NOMO-1 treated with DMSO at 0.1 percent for 48 hours (cell line): Measurements from ENCODE around the gene AGPAT2.

Experiments used
- DNase-seq: peaks from one replicate; lab custom pipeline; 2025; ENCODE audit not compliant: unreplicated experiment; lab: John Stamatoyannopoulos, UW

AGPAT2 gene

DNA sequence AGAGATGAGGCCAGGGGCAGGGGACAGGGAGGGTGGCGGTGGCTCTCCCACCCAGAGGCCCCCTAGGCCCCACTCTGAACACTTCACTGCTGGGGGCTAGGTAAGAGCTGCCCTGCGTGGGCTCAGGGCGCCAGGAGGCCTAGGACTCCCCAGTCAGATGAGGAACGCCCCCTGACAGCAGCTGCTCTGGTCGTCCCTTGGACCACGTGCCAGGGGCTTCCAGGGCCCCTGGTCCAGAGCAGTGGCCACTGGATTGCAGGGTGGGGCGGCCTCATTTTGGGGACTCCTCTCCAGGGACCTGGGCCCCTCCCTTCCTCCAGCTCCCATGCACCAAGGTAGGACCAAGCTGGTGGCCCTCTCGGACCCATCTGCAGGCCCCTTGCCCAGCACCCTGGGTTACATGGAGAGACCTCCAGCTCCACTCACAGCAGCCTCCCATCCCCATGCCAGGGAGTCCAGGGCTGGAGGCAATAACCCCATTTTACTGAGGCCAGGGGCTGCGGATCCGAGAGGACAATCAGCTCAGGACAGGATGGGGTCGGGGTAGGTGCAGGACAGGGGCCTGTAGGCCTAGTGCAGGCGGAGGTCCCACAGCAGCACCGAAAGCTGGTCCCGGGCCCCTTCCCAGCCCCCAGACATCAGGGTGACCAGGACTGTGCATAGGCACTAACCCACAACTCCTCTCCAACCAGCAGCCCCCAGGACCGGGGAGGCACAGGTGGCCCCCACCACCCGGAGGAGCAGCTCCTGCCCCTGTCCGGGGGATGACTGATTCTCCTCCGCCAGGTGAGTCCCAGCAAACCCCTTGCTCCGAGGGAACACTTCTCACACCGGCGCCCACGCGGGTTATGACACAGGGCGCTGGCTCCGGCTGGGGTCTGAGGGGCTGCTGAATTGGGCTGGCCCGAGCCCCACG is 23.0 kb downstream of the AGPAT2 start:
- no peak for DNase-seq

DNA sequence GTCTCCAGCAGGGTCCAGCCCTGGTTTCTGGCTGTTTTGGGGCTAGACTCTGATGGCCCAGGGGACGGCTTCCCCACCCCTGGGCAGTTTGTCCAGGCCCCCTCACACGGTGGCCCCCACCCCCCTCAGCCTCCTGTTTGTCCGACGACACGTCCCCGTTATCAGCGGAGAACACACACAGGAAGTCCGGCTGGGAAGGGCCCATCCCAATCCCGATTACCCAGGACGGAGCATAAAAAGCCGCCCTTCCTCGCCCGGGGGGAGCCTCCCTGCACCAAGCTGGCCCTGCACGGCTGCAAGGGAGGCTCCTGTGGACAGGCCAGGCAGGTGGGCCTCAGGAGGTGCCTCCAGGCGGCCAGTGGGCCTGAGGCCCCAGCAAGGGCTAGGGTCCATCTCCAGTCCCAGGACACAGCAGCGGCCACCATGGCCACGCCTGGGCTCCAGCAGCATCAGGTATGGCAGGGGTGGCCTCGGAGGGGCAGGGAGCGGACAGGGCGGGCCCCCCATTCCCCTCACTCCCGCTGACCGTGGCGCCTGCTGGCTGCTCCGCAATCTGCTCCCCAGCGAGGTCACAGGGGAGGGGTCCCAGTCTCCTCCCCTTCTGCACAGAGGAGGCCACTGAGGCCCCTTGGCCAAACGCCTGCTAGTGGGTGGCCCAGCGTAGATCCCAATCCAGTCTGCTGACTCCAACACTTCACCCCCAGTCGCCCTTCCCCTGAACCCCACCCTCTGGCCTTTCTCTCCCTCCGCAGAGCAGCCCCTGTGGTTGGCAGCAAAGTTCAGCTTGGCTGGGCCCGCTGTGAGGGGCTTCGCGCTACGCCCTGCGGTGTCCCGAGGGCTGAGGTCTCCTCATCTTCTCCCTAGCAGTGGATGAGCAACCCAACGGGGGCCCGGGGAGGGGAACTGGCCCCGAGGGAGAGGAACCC is 24.3 kb downstream of the AGPAT2 start, which contains the start of gene EGFL7:
EGFL7 (plus strand) TSS at position 261 of the 926 bp plus-strand sequence. CDS start 5,367 bp downstream, outside the sequence.
- no peak for DNase-seq

- DNase-seq: no peak
Observed at GRCh38 chr9:136662326-136662655, 25.0 kb downstream of the AGPAT2 start.

GRCh38 chr9:136661641-136662325 is 25.5 kb downstream of the AGPAT2 start:
- no peak for DNase-seq

DNA sequence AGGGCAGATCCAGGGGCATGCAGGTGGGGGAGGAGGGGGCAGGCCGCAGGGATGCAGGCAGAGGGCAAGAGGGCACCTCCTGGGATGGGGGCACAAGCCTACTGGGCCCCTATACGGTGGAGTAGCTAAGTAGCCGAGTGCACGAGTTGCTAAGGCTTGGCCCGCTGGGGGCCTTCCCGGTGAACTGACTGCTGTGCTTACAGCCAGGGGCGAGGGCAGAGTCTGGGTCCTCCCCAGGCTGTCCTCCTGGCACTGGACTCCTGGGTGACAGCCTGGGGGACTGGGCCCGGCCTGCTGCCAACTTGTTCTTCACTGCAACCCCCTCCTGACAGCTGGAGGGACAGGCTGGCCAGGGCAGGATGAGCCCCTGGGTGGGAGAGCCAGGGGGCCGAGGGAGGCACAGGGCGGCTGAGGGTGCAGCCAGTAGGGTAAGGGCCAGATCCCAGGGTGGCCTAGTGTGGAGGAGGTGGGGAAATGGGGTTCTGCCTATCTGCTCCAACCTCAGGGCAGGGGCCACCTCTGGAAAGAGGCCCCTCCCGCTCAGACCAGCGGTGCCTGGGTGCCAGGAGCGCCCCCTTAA is 26.2 kb downstream of the AGPAT2 start:
- no peak for DNase-seq

DNA sequence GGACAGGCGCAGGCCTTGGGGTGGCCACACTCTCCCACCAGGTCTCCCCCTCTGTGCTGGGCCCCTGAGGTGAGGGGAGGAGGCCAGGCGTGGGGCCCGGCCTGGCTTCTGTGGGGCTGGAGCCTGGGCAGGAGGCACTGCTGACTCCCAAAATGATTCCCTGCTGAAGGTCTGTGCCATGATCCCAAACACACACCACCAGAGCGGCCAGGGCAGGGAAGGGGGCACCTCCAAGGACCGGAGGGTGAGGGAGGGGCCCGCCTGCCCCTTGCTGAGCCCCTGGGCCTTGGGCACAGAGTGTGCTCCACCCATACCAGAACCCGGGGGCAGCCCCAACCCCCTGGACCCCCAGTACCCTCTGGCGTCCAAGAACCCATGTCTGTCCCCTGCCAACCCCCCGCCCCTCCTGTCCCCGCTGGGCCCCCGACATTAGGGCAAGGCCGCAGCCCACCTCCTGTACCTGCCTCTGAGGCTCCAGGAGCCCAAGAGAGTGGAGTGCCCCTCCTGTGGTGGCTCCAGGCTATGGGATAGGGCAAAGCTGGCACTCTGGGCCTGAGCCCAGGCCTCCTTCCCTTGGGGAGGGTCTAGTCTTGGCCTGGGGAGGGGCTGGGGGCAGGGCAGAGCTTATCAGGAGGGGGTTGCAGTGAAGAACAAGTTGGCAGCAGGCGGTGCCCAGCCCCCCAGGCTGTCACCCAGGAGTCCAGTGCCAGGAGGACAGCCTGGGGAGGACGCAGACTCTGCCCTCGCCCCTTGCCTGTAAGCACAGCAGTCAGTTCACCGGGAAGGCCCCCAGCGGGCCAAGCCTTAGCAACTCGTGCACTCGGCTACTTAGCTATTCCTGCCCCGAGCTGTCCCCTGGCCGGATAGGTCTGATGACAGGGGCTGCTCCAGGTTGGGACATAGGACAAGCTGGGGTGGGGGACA is 27.1 kb downstream of the AGPAT2 start:
- DNase-seq: no peak

DNA sequence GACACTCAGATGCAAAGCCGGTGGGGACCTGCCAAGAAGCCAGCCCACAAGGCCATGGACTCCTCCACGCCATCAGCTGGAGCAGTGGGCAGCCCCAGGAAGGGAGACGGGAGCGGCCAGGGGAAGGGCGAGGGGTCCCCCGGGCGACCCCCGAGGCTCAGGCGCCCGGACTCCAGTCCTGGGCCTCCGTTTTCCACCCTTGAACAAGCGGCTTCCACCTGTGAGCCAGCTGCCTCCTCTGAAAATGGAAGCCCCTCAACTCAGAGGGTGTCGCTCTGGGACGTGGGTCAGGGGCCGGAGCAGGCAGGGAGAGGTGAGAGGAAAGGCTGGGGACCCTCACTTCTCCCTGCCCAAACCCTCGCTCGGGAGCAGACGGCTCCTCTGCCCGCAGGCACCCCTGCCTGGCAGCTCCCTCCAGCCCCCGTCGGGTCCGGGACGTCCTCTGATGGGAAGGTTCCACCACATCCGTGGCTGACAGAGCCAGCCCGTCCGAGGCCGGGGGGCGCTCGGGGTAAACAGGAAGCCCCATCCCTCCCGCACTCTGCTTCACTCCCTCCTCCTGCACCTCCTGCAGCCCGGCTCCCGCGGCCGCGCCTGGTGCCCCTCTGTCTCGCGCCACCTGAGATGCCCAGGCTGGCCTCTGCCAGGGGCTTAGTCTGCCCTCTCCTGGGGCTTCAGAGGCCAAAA is 28.3 kb downstream of the AGPAT2 start:
- no peak for DNase-seq

DNA sequence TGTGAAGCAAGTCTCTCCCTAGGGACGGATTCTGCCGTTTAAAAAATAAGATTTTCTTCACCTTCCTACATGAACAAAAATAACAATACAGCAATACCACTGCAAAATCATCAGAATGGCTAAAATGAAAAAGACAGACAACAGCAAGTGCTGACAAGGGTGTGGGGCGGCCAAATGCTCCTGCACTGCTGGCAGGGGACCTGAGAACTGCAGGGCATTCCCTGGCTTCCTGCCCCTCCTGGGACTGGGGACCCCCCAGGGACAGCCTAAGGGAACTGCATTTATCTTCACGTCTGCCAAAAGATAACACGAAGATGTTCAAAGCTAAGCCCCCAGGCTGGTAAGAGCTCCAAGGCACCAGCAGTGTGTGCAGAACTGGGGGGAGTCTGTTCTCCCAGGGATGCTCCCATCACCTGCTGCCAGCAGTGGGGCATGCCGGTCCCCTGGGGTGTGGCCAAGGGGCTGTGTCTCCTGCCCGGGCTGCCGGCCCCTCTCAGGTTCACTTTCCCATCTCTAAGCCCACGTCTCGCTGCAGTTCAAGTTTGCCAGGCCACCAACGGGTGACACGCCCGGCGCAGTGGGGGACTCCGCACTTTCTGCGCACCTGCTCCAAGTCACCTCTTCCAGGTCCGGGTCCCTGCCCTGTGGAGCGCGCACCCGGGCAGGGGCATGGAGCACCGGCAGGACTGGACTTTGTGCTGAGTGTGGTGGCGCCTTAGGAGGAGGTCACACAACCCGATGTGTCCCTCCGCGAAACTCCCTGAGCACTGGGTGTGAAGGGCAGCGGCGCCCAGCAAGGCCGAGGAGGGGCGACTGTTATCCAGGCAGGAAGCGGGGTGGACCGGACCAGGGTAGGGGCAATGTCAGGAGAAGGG is 29.0 kb downstream of the AGPAT2 start:
- DNase-seq: no peak

DNA sequence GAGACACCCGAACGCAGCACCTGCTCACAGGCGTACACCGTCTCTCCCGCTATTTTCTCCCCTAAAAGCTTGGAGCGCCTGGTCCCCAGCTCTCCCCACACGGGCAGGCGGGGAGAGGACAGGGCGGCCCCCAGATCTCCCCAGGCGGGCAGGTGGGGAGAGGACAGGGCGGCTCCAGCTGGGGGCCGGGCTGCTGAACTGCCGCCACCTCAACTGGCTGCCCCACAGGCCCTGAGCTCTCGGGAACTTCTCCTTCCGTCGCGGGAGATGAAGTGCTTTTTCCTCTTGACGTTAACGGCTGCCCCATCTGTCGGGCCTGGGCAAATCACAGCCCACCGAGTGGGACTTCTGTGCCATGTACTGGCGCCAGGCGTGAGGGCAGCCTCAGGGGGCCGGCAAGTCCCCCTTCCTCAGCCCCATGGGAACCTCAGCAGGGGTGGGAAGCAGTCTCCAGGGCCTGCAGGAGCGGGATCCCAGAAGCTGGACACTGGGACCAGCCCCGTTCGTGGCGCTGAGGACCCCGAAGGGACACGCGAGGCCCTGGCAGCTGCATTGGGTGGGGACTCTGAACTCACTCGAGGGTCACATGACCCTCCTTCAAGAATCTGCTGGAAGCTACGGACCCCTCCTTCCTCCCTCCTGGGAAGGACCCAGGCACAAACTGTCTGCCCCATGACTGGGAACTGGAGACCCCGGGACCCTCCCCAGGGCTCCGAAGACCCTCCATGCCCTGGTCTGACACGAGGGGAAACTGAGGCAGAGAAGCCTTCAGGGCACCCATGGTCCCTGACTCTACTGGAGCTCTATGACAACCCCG is 30.3 kb downstream of the AGPAT2 start:
- DNase-seq: peak; percentile 71

- no peak for DNase-seq
Observed at GRCh38 chr9:136656183-136656738, 31.0 kb downstream of the AGPAT2 start.

GRCh38 chr9:136655536-136656182 is 31.6 kb downstream of the AGPAT2 start:
- DNase-seq: peak; percentile 17

- no peak for DNase-seq
Observed at GRCh38 chr9:136654820-136655535, 32.3 kb downstream of the AGPAT2 start.

DNA sequence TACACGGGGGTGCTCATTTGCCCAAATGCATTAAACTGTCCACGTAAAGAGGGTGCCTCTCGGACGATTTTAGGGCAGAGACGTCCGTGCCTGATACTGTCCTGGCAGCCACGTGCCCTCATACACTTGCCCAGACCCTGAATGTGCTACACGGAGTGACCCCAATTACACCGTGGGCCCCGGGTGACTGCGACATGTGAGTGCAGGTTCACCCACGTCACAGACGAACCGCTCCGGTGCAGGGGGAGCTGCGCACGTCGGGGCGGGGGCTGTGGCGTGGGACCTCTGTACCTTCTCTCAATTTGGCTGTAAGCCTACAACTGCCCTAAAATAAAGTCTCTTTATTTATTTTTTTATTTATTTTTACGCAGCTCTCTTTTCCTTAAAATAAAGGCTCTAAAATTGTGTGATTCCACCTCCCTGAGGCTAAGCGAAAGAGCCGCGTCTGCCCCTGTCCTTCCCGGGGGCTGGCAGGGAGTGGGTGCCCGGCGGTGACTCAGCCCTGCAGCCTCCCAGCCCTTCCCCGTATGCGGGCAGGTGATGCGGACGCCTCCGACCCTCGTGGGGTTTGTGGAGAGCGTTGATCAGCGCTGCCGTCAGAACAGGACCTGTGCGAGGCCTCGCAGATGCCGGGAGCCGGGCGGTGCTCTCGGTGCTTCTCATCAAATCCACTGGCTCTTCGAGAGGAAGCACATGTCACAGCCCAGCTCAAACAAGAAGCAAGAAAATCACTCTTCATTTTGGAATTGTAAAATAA is 33.8 kb downstream of the AGPAT2 start:
- no peak for DNase-seq

DNA sequence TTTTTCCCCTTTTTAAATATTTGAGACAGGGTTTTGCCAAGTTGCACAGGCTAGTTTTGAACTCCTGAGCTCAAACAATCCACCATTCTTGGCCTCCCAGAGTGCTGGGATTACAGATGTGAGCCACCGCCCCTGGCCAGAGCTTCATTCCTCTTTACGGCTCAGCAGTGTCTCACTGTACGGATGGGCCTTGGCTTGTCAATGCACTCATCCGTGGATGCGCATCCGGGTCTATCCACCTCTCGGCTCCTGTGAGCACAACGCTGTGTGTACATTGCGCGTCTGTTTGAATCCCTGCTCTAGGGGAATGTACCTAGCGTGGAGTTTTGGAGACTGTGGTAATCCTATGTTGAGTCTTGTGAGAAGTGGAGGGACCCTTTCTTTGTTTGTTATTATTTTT is 35.4 kb downstream of the AGPAT2 start:
- no peak for DNase-seq

DNA sequence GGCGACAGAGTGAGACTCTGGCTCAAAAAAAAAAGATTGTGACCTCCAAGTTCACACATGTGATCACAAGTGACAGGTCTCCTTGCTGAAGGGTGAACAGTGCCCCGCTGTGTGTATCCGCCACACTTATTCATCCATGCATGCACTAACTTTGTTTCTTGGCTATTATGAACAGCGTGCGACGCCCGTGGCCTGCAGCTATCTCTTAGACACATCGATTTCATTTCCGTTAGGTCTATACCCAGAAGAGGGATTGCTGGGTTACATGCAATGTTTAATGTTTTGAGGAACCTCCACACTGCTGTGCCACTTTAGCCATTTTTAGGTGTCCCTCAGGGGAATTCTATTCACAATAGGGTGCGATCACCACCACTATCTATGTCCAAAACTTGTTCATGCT is 36.6 kb downstream of the AGPAT2 start:
- no peak for DNase-seq
